NCI-H345 treated with DMSO at 0.1 percent for 48 hours (cell line): Measurements from ENCODE around the gene GIPR.
A peak's percentile ranks its signal among the peaks of the same experiment; 100 is the strongest.
"Not testable (repeated sequence)": the region's sequence is repeated elsewhere in the genome, so short reads cannot be mapped to it uniquely, and the experiment has no call there.

ENCODE experiments used
- DNase-seq: peaks from one replicate; lab custom pipeline; 2025; ENCODE audit not compliant: unreplicated experiment; lab: John Stamatoyannopoulos, UW

The GIPR gene

GRCh38 chr19:45667620-45668341 lies at the start of gene GIPR:
Gene GIPR, plus strand, starts transcription at chr19:45668221. Its CDS starts 1,300 bp downstream, at chr19:45669521.
- DNase-seq: no peak

- DNase-seq: no peak
These were observed 46.6 kb upstream of the GIPR start for GRCh38 chr19:45621389-45621788.

GRCh38 chr19:45621976-45622503 lies 46.0 kb upstream of the GIPR start:
- no peak for DNase-seq

GRCh38 chr19:45623984-45624383 lies 44.0 kb upstream of the GIPR start:
- no peak for DNase-seq

GRCh38 chr19:45628219-45628618 lies 39.8 kb upstream of the GIPR start:
- DNase-seq: not testable (repeated sequence)

- DNase-seq: no peak
These were observed 38.3 kb upstream of the GIPR start for GRCh38 chr19:45629704-45630103.

- DNase-seq: no peak
These were observed 37.6 kb upstream of the GIPR start for GRCh38 chr19:45630463-45630862.

GRCh38 chr19:45632468-45633196 lies 35.4 kb upstream of the GIPR start:
- DNase-seq: no peak

GRCh38 chr19:45636275-45636674 lies 31.7 kb upstream of the GIPR start:
- no peak for DNase-seq

- DNase-seq: no peak
These were observed 31.1 kb upstream of the GIPR start for GRCh38 chr19:45636902-45637301.

GRCh38 chr19:45637890-45638667 lies 29.9 kb upstream of the GIPR start:
- no peak for DNase-seq

- no peak for DNase-seq
These were observed 28.9 kb upstream of the GIPR start, which contains the start of gene EML2 for GRCh38 chr19:45638930-45639729. Gene EML2, minus strand, starts transcription at chr19:45639397. Its CDS starts 21 bp downstream, at chr19:45639376.

- no peak for DNase-seq
These were observed 27.2 kb upstream of the GIPR start for GRCh38 chr19:45640849-45641273.

GRCh38 chr19:45641274-45642105 lies 26.5 kb upstream of the GIPR start:
- DNase-seq: peak; percentile 68

GRCh38 chr19:45643024-45643926 lies 24.7 kb upstream of the GIPR start:
- peak; percentile 54 for DNase-seq

- no peak for DNase-seq
These were observed 23.9 kb upstream of the GIPR start for GRCh38 chr19:45643927-45644771.

GRCh38 chr19:45645068-45645630 lies 22.9 kb upstream of the GIPR start:
- DNase-seq: no peak
